Fibroblast of pulmonary artery (primary cell): ENCODE measurements around the gene MYH3.
A peak's percentile ranks its signal among the peaks of the same experiment; 100 is the strongest.

Source experiments
- DNase-seq: peaks from one replicate; pipeline ENCODE4 v3.0.0-alpha.2; 2010; ENCODE audit warnings: low read depth
- H3K4me3 ChIP-seq: replicated peaks from 2 replicates; pipeline ENCODE4 v1.5.1; 2011; ENCODE audit warnings: low read depth, mild to moderate bottlenecking, control low read depth, low read length, moderate library complexity
- CTCF ChIP-seq: IDR thresholded peaks from 2 replicates; pipeline ENCODE4 v1.5.1; 2011; ENCODE audit warnings: mild to moderate bottlenecking, control low read depth, low read length, inconsistent platforms; ENCODE audit errors: missing control alignments

MYH3 gene

GRCh38 chr17:10585529-10585928 is 71.6 kb downstream of the MYH3 start:
- no peak overlapping the region for H3K4me3 ChIP-seq
- no peak for TF ChIP-seq CTCF

GRCh38 chr17:10583834-10584233 is 73.3 kb downstream of the MYH3 start:
- DNase-seq = no peak
- no peak for TF ChIP-seq CTCF
- no peak overlapping the region for H3K4me3 ChIP-seq

More at GRCh38 chr17:10585529-10585928, 71.6 kb downstream of the MYH3 start:
- DNase-seq = peak; percentile 4

GRCh38 chr17:10579270-10579669 is 77.8 kb downstream of the MYH3 start:
- no peak for DNase-seq
- TF ChIP-seq CTCF = no peak
- no peak overlapping the region for H3K4me3 ChIP-seq
